Measurements from ENCODE around the gene GLYATL3. TPM values are rescaled to one million over a fixed set of nuclear protein-coding genes. Genes with fewer than 3 reads are reported as not detected.

GLYATL3 gene
- total and polyA plus RNA-seq, 10 of the 15 experiments (the other 5 are each of a cell fraction or from before 2014, with no cell fraction given), result not detected

GRCh38 chr6:49514571-49515484 lies 15.1 kb downstream of the GLYATL3 start:
- 36% methylated on average over 8 of the region's 8 CpGs for WGBS (ENCODE audit: insufficient coverage, insufficient replicate concordance, low lambda C conversion rate, missing lambda C conversion rate)
- BruUV-seq (replicated peaks), result no TSS peak
- no peaks in the 10 kb centered on the region for H4K20me1 ChIP-seq (ENCODE audit: control insufficient read depth, insufficient read depth)
- no peak overlapping the region for H2AFZ ChIP-seq (ENCODE audit: control insufficient read depth, low read depth, low read length)
- no peak overlapping the region for H3K4me2 ChIP-seq (ENCODE audit: control insufficient read depth, insufficient read depth)
- DNase-seq (ENCODE audit: low read depth, low spot score) (no peak), FAIRE-seq (no peak), ATAC-seq (no peak)
- intact Hi-C loops (cut with micrococcal nuclease; ENCODE audit: unreplicated experiment), result no loop called here
- H3K9me3 ChIP-seq (replicated peaks; ENCODE audit: control insufficient read depth, insufficient read depth, low read length), result no peaks in the 10 kb centered on the region
- POLR2A ChIA-PET, result no interaction called here
- H3K4me1 ChIP-seq (ENCODE audit: control insufficient read depth, insufficient read depth, low read length), result no peaks in the 10 kb centered on the region
- H3K4me3 ChIP-seq, result no peak overlapping the region
- no peaks in the 10 kb centered on the region for H3K27me3 ChIP-seq (replicated peaks in 1 of 2; ENCODE audit: control insufficient read depth in 2 of 2, insufficient read depth in 2 of 2, low read length in 1 of 2)
- no peak overlapping the region for H3K27ac ChIP-seq (ENCODE audit: control insufficient read depth, insufficient read depth)
- TF ChIP-seq BMI1 (IDR thresholded peaks at IDR 0.05; ENCODE audit: borderline replicate concordance) (no peak), NKRF (conservative IDR thresholded peaks at IDR 0.05) (no peak), SMC3 (IDR thresholded peaks at IDR 0.05; ENCODE audit: borderline replicate concordance, low read length) (no peak), SIX5 (IDR thresholded peaks at IDR 0.05; ENCODE audit: low read depth, low read length, severe bottlenecking) (no peak), SREBF1 (IDR thresholded peaks at IDR 0.05; ENCODE audit: low read length) (no peak), CHD1 (IDR thresholded peaks at IDR 0.05; ENCODE audit: low read depth, low read length) (no peak), EGR1 (IDR thresholded peaks at IDR 0.05; ENCODE audit: borderline replicate concordance in 1 of 2, low read depth in 2 of 2, low read length in 2 of 2) (no peak), CREM (IDR thresholded peaks at IDR 0.05; ENCODE audit: low read depth) (no peak), NFYB (IDR thresholded peaks at IDR 0.05; ENCODE audit: insufficient read depth, low read depth, low read length) (no peak), YBX1 (IDR thresholded peaks at IDR 0.05) (no peak), SREBF2 (IDR thresholded peaks at IDR 0.05; ENCODE audit: low read length) (no peak)
- TF ChIP-seq, protein P1, sequence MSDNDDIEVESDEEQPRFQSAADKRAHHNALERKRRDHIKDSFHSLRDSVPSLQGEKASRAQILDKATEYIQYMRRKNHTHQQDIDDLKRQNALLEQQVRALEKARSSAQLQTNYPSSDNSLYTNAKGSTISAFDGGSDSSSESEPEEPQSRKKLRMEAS (IDR thresholded peaks at IDR 0.05; ENCODE audit: low read depth, low read length), result no peak
- no peaks in the 10 kb centered on the region for H3K36me3 ChIP-seq (ENCODE audit: control insufficient read depth in 2 of 2, insufficient read depth in 2 of 2, low read length in 1 of 2)
- H3K9ac ChIP-seq (ENCODE audit: control insufficient read depth, insufficient read depth, low read length), result no peak overlapping the region
- RAD21 ChIA-PET (ENCODE audit: unreplicated experiment), result no interaction called here
- no peaks in the 10 kb centered on the region for H3K79me2 ChIP-seq (ENCODE audit: control insufficient read depth, insufficient read depth, low read length)
- CTCF ChIA-PET, result interaction anchor here (1.0 kb wide), 1 partner anchor 10 kb away, joined by 3 read pairs; no protein-coding TSS in a partner anchor
- SMC1A ChIA-PET (ENCODE audit: uncharacterized antibody, unreplicated experiment), result no interaction called here
- in situ Hi-C loops (cut with MboI), result no loop called here
